Fibroblast of lung (primary cell): Measurements from ENCODE around the gene DISP3. TPM values are rescaled to one million over a fixed set of nuclear protein-coding genes. Genes with fewer than 3 reads are reported as not detected.

Experiments used
- DNase-seq, 2 donors: peaks; one replicate each; pipeline versions ENCODE4 v3.0.0 to v3.0.0-alpha.2; 2010; ENCODE audit warnings: low read depth in 2 of 2
- H2AFZ ChIP-seq: 2 replicates; pipeline ENCODE4 v1.5.1; 2012; ENCODE audit warnings: low read length, control low read depth, inconsistent platforms
- H3K27ac ChIP-seq: 2 replicates; pipeline ENCODE4 v1.5.1; 2011; ENCODE audit warnings: low read length, control low read depth; ENCODE audit not compliant: insufficient read depth
- H3K27me3 ChIP-seq: 2 replicates; pipeline ENCODE4 v1.5.1; 2011; ENCODE audit warnings: mild to moderate bottlenecking, low read length; ENCODE audit not compliant: control insufficient read depth, insufficient read depth
- H3K36me3 ChIP-seq: 2 replicates; pipeline ENCODE4 v1.5.1; 2011; ENCODE audit warnings: low read length; ENCODE audit not compliant: control insufficient read depth, insufficient read depth
- H3K4me1 ChIP-seq: 2 replicates; pipeline ENCODE4 v1.5.1; 2011; ENCODE audit warnings: low read length; ENCODE audit not compliant: control insufficient read depth, insufficient read depth; ENCODE audit errors: extremely low read depth
- H3K4me2 ChIP-seq: 2 replicates; pipeline ENCODE4 v1.5.1; 2011; ENCODE audit warnings: low read length, control low read depth; ENCODE audit not compliant: insufficient read depth; ENCODE audit errors: extremely low read depth
- H3K4me3 ChIP-seq, 4 experiments: fragments of 200-600 bp in 1 of 4; sonication (generic) in 1 of 4; replicated peaks in 1 of 4; 2 replicates each; pipeline ENCODE4 v1.5.1; 2011 to 2016; ENCODE audit warnings: low read length in 4 of 4, low read depth in 3 of 4, mild to moderate bottlenecking in 3 of 4, control low read depth in 2 of 4, inconsistent platforms in 1 of 4, mixed read lengths in 1 of 4; ENCODE audit not compliant: insufficient read depth in 1 of 4; ENCODE audit errors: control extremely low read depth in 1 of 4
- H3K79me2 ChIP-seq: 2 replicates; pipeline ENCODE4 v1.5.1; 2012; ENCODE audit warnings: mild to moderate bottlenecking, low read length, inconsistent platforms; ENCODE audit not compliant: control insufficient read depth, insufficient read depth
- H3K9ac ChIP-seq: 2 replicates; pipeline ENCODE4 v1.5.1; 2011; ENCODE audit warnings: mild to moderate bottlenecking, low read length, control low read depth; ENCODE audit not compliant: insufficient read depth
- H3K9me3 ChIP-seq: 2 replicates; pipeline ENCODE4 v1.5.1; 2012; ENCODE audit warnings: low read depth, low read length; ENCODE audit not compliant: control insufficient read depth, insufficient read depth
- H4K20me1 ChIP-seq: 2 replicates; pipeline ENCODE4 v1.5.1; 2011; ENCODE audit warnings: low read length; ENCODE audit not compliant: control insufficient read depth, insufficient read depth; ENCODE audit errors: extremely low read depth
- EZH2 ChIP-seq: IDR thresholded peaks from 2 replicates; pipeline ENCODE4 v1.5.1; 2012; ENCODE audit warnings: low read length, control low read depth, mild to moderate bottlenecking; ENCODE audit errors: missing control alignments
- polyA plus RNA-seq, 2 donors: library from polyadenylated mRNA; depleted of rRNA in 1 of 2; stranded (reverse) in 1 of 2; unstranded in 1 of 2; fragments of >200 nt; gene quantifications; 2 replicates each; pipeline ENCODE4 v1.2.1, GENCODE V29; 2011 to 2012; ENCODE audit warnings: missing spikeins in 1 of 2
- total RNA-seq: library from RNA; depleted of rRNA; stranded (reverse); fragments of >200 nt; gene quantifications from 2 replicates; pipeline ENCODE4 v1.2.1, GENCODE V29; 2014
- TF ChIP-seq, protein P1 (sequence below), 2 donors: IDR thresholded peaks in 1 of 2; conservative IDR thresholded peaks in 1 of 2; 1 replicate in 1 of 2; 2 replicates in 1 of 2; pipeline ENCODE4 v1.5.1; 2011 to 2012; ENCODE audit warnings: low read length in 2 of 2, control low read depth in 1 of 2, inconsistent platforms in 1 of 2, low read depth in 1 of 2, mild to moderate bottlenecking in 1 of 2

The DISP3 gene
- total and polyA plus RNA-seq, 2 donors (not counting 1 experiment from before 2014, with no cell fraction given): 0.02 TPM; not detected in 1

DNA sequence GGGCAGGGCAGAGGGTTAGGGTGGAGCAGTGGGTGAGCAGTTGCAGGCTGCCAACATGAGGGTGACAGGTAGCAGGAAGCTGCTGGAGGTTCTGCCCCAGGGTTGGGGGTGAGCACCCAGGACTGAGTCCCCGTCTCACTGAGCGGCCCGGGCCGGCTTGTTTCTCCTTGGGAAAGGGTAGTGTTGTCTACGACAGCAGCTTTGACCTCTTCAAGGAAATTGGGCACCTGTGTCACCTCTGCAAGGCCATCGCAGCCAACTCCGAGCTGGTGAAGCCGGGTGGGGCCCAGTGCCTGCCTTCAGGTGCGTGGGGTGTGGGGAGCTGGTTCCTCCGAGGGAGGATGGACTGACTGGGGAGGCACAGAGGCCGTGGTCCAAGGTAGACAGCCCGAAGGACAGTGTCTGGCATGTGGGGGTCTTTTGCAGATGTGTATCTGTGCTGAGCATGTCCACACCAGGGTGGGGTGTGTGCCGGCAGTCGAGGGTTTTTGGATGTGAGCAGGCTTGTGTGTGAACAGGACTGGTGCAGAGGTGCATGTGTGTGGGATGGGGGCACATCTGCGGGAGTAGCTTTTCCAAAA is 51.9 kb downstream of the DISP3 start:
- TF ChIP-seq, protein P1, sequence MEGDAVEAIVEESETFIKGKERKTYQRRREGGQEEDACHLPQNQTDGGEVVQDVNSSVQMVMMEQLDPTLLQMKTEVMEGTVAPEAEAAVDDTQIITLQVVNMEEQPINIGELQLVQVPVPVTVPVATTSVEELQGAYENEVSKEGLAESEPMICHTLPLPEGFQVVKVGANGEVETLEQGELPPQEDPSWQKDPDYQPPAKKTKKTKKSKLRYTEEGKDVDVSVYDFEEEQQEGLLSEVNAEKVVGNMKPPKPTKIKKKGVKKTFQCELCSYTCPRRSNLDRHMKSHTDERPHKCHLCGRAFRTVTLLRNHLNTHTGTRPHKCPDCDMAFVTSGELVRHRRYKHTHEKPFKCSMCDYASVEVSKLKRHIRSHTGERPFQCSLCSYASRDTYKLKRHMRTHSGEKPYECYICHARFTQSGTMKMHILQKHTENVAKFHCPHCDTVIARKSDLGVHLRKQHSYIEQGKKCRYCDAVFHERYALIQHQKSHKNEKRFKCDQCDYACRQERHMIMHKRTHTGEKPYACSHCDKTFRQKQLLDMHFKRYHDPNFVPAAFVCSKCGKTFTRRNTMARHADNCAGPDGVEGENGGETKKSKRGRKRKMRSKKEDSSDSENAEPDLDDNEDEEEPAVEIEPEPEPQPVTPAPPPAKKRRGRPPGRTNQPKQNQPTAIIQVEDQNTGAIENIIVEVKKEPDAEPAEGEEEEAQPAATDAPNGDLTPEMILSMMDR (conservative IDR thresholded peaks at IDR 0.05 in 1 of 2, IDR thresholded peaks at IDR 0.05 in 1 of 2; ENCODE audit: low read depth in 1 of 2, low read length in 2 of 2): no peak
- TF ChIP-seq EZH2: no peak
- H3K9ac ChIP-seq: no peak overlapping the region
- no peak overlapping the region for H3K4me2 ChIP-seq
- no peak overlapping the region for H3K27ac ChIP-seq
- H3K4me3 ChIP-seq: no peak overlapping the region
- H3K27me3 ChIP-seq: no peaks in the 10 kb centered on the region
- no peaks in the 10 kb centered on the region for H3K4me1 ChIP-seq
- H4K20me1 ChIP-seq: no peaks in the 10 kb centered on the region
- no peaks in the 10 kb centered on the region for H3K79me2 ChIP-seq
- no peak for DNase-seq
- no peak overlapping the region for H2AFZ ChIP-seq
- H3K36me3 ChIP-seq: no peaks in the 10 kb centered on the region
- H3K9me3 ChIP-seq: no peaks in the 10 kb centered on the region

DNA sequence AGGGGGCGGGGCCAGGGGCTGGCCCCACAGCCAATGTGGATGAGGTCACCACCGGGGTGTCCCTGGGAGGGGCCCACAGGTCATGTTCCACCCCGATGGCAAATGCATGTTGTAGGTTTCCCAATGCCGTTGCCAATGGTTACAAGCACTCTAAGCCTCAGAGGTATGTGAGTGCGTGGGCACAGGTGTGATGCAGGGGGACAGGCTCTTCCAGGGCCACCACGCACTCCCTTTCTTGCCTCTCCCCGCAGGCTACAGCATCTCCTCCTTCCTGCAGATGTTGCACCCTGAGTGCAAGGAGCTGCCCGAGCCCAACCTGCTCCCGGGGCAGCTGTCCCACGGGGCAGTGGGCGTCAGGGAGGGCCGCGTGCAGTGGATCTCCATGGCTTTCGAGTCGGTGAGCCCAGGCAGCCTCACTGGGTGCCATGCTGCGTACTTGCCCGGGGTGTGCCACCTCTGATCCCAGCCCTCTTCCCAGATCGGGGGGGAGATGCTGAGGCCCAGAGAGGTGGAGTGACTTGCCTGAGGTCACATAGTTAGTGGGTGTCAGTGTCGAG is 52.4 kb downstream of the DISP3 start:
- Histone ChIP-seq H2AFZ (no peak overlapping the region), H4K20me1 (no peaks in the 10 kb centered on the region)

DNA sequence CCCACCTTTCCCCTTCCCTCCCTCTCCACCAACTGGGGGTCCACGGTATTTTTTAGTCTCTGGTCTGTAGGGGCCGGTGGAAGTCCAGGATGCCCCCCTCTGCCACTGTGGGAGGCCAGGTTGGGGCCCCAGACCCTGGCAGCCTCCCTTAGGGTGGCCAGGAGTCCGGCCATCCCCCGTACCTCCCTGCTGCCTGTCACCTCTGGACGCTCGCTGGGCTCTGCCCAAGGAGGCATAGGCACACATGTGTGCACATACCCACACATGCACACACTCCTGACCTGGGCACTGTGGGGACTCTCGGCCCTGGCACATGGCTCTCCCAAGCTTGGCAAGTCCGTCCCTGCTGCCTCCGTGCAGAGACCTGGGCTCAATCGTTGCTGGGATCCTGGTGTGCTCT is 53.0 kb downstream of the DISP3 start:
- Histone ChIP-seq H3K36me3 (no peaks in the 10 kb centered on the region), H4K20me1 (no peaks in the 10 kb centered on the region), H3K27me3 (no peaks in the 10 kb centered on the region), H3K4me2 (no peak overlapping the region), H3K4me1 (no peaks in the 10 kb centered on the region), H2AFZ (no peak overlapping the region), H3K4me3 (no peak overlapping the region), H3K9ac (no peak overlapping the region), H3K9me3 (no peaks in the 10 kb centered on the region), H3K79me2 (no peaks in the 10 kb centered on the region), H3K27ac (no peak overlapping the region)
- TF ChIP-seq, protein P1 (conservative IDR thresholded peaks at IDR 0.05 in 1 of 2, IDR thresholded peaks at IDR 0.05 in 1 of 2; ENCODE audit: low read depth in 1 of 2, low read length in 2 of 2): no peak
- no peak for TF ChIP-seq EZH2
- no peak for DNase-seq

More for the DNA sequence above, 52.4 kb downstream of the DISP3 start:
- DNase-seq: no peak
- H3K4me2 ChIP-seq: no peak overlapping the region
- H3K79me2 ChIP-seq: no peaks in the 10 kb centered on the region
- H3K9ac ChIP-seq: no peak overlapping the region
- no peaks in the 10 kb centered on the region for H3K27me3 ChIP-seq
- no peaks in the 10 kb centered on the region for H3K4me1 ChIP-seq
- no peaks in the 10 kb centered on the region for H3K9me3 ChIP-seq
- H3K27ac ChIP-seq: no peak overlapping the region
- no peak for TF ChIP-seq EZH2
- TF ChIP-seq, protein P1 (conservative IDR thresholded peaks at IDR 0.05 in 1 of 2, IDR thresholded peaks at IDR 0.05 in 1 of 2; ENCODE audit: low read depth in 1 of 2, low read length in 2 of 2): no peak
- H3K36me3 ChIP-seq: no peaks in the 10 kb centered on the region
- no peak overlapping the region for H3K4me3 ChIP-seq
